Mucosa of descending colon (tissue), 3 donors: ENCODE data around the gene IRF1. TPM values are rescaled to one million over a fixed set of nuclear protein-coding genes. Genes with fewer than 3 reads are reported as not detected.

ENCODE experiments used
- ATAC-seq: fragments of 200-7000 bp; cut with Tn5 transposase; one replicate; pipeline ENCODE4 v1.9.1; 2020; ENCODE audit warnings: mild to moderate bottlenecking, moderate library complexity
- DNase-seq, 3 donors: peaks; one replicate each; pipeline ENCODE4 v3.0.0-alpha.2; 2020
- H3K36me3 ChIP-seq: fragments of 200-600 bp; one replicate; pipeline ENCODE4 v1.8.0; 2021; ENCODE audit warnings: low read depth, mild to moderate bottlenecking
- H3K4me1 ChIP-seq: fragments of 200-600 bp; one replicate; pipeline ENCODE4 v1.8.0; 2021; ENCODE audit warnings: low read depth, mild to moderate bottlenecking
- H3K4me3 ChIP-seq: fragments of 200-600 bp; one replicate; pipeline ENCODE4 v1.8.0; 2021; ENCODE audit warnings: mild to moderate bottlenecking
- H3K9me3 ChIP-seq: fragments of 200-600 bp; one replicate; pipeline ENCODE4 v1.8.0; 2021; ENCODE audit warnings: mild to moderate bottlenecking
- intact Hi-C, 2 donors: fragments of 100-400 bp; cut with DNase I in 1 of 2; cut with micrococcal nuclease in 1 of 2; formaldehyde crosslinking; loops; one replicate each; pipeline versions ENCODE4 v1.11.0 to v1.11.1; 2022; cut with DNase I, micrococcal nuclease
- total RNA-seq, 3 donors: library from RNA; stranded (reverse); fragmentation: NEBNext Ultra II Directional in 2 of 3; extraction: Animal tissue kit (Norgen Biotek cat#: 25700) in 2 of 3; gene quantifications; one replicate each; pipeline versions ENCODE4 v1.2.1 to v1.2.4, GENCODE V29; 2021 to 2023
- TF ChIP-seq, protein P1 (sequence below): fragments of 200-600 bp; IDR thresholded peaks from one replicate; pipeline ENCODE4 v1.8.0; 2022; ENCODE audit warnings: antibody characterized with exemption, mild to moderate bottlenecking
- donor health status: DM: no; HTN: no; CAD: no; lungs with moderate emphysema.
- donor health status: DM: no; HTN: no; CAD: no.
- donor health status: DM: no; HTN: yes; CAD: no.

The IRF1 gene
- total RNA-seq, 3 donors from 2014 or later, result 89.4 to 172 (median 143) TPM

DNA sequence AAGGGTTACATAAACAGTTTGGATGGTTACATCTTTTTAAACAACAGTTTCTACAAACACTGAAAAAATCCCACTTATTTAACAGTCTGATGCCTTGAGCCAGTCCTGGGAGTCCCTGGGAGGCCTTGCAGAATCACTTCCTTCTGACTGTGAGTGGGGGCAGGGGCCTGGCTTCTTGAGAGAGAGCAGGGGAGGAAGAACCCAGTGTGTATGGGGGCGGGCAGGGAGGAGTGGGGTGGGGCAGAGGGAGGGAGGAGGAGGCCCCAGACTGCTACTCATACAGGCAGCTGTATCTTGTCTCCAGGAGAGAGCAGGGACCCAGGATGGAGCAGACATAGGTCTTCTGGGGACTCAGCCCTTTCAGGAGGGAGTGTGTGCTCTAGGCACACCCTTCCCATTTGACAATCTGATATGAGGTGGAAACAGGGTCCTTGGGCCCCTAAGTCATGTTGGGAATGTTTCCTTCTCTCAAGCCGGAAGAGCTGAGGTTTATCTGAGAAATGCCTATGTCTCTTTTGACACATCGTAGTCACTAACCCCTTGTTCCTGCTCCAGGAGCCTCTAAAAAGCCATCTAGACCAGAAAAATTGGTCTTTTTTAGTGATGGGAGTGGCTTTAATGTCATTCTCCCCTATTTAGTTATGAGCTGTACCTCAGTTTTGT lies 52.8 kb downstream of the IRF1 start:
- ATAC-seq, result peak; percentile 69

DNA sequence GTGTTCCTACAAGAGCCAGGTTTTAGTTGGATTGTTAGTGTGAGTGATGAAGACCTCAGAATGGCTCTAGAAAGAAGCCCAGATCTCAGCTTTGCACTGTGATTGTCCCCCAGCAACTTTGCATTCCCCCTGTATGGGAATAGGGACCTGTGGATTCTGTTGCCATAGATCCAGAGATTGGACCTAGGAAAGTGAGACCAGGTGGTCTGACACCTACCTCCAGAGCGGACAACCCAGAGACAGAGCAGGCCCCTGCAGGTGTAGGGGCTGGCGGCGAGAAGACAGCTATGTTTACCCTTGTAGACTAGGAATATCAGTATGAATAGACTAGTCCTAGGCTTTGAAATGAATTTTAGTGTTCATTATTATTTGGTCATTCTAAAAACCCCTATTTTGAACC lies 53.6 kb downstream of the IRF1 start:
- TF ChIP-seq, protein P1, sequence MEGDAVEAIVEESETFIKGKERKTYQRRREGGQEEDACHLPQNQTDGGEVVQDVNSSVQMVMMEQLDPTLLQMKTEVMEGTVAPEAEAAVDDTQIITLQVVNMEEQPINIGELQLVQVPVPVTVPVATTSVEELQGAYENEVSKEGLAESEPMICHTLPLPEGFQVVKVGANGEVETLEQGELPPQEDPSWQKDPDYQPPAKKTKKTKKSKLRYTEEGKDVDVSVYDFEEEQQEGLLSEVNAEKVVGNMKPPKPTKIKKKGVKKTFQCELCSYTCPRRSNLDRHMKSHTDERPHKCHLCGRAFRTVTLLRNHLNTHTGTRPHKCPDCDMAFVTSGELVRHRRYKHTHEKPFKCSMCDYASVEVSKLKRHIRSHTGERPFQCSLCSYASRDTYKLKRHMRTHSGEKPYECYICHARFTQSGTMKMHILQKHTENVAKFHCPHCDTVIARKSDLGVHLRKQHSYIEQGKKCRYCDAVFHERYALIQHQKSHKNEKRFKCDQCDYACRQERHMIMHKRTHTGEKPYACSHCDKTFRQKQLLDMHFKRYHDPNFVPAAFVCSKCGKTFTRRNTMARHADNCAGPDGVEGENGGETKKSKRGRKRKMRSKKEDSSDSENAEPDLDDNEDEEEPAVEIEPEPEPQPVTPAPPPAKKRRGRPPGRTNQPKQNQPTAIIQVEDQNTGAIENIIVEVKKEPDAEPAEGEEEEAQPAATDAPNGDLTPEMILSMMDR, result no peak
- Histone ChIP-seq H3K9me3 (no peaks in the 10 kb centered on the region), H3K4me3 (no peak overlapping the region), H3K4me1 (peaks cover 61% of the 10 kb centered on the region), H3K36me3 (no peaks in the 10 kb centered on the region)
- intact Hi-C loops, result no loop called here
- no peak for DNase-seq
- ATAC-seq, result no peak

More for the DNA sequence above, 52.8 kb downstream of the IRF1 start:
- DNase-seq, result peak; percentile 72 to 90 (median 75)
- TF ChIP-seq, protein P1, result no peak
- Histone ChIP-seq H3K36me3 (no peaks in the 10 kb centered on the region), H3K9me3 (no peaks in the 10 kb centered on the region), H3K4me3 (no peak overlapping the region), H3K4me1 (peaks cover 53% of the 10 kb centered on the region)
- intact Hi-C loops, result no loop called here

DNA sequence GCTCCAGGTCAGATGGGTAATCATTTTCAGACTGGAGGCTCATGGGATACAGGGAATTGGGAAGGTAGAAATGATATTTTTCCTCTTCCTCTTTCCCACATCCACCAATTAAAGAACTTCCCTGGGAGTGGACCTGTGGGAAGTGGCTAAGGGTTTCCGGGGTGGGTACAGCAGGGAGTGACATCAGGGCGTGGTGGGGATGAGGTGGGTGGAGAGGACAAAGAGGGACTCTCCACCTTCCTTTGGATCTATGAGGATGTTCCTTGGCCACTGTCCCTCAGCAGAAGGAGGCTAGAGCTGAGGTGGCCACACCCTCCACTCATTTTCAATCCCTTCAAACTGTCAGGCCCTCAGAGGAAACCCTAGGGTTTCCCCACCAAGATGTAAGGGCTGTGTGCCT lies 54.7 kb downstream of the IRF1 start:
- Histone ChIP-seq H3K4me3 (no peak overlapping the region), H3K4me1 (peaks cover 68% of the 10 kb centered on the region), H3K36me3 (no peaks in the 10 kb centered on the region), H3K9me3 (no peaks in the 10 kb centered on the region)
- DNase-seq (peak in 1 of 3 donors; percentile 58), ATAC-seq (peak; percentile 54)
- intact Hi-C loops, result no loop called here
- TF ChIP-seq, protein P1, result no peak

DNA sequence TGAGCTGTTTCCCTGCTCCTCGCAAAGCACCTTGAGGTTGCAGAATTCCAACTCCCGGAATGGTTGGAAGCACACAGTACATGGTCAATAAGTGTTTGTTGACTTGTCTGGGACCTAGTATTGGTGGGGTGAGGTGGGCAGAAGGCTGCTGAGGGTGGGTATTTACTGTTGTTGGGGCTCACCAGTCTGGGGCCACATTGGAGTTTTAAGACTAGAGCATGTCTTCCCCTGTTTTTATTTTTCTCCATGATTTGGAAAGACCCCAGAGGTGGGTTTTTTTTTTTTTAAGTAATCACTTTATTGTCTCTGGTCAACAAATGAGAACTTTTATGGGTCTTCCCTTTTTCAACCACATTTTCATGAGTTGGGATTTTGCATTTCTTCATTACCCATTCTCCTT lies 55.1 kb downstream of the IRF1 start:
- Histone ChIP-seq H3K4me1 (peaks cover 68% of the 10 kb centered on the region), H3K36me3 (no peaks in the 10 kb centered on the region)
- TF ChIP-seq, protein P1, result no peak

DNA sequence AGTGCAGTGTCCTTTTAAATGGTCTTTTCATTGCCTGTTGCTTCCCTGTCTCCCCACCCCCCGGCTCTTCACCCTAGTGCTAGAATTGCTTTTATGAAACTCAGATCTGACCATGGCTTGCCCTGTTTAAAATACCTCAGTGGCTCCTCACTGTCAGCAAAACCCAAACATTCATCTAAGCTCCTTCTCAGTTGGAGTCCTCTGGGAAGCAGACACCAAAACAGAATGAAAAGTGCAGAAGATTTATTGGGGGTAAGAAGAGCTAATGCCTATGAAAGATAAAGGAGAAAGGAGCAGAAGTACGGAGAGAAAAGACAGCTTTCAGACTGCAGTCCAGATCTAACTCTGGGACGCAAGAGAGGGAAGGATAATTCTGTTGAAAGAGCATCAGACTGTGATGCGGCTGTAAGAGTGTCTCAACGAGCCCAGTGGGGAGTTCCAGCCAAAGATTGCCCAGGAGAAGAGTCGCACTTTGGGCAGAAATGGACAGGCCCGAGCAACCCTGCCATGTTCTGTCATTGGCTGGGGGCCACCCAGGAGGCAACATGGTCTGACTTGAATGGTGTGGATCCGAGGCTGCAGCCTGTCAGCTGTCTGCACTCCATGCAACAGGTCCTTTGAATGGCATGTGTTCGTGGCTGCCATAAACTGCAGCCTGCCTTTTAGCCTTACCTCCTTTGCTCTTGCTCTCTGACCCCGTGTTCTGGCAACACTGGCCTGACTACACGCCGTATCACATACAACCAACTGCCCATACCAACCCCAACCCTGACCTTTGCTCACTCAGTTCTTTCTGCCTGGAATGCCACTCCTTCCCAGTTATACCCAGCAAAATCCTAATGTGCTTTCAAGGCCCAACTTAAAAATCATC lies 55.9 kb downstream of the IRF1 start:
- intact Hi-C loops, result no loop called here
- H3K36me3 ChIP-seq, result no peaks in the 10 kb centered on the region
- no peak overlapping the region for H3K4me3 ChIP-seq
- ATAC-seq (peak; percentile 81), DNase-seq (peak in 1 of 3 donors; percentile 47)
- TF ChIP-seq, protein P1, result no peak
- peaks cover 73% of the 10 kb centered on the region for H3K4me1 ChIP-seq
- H3K9me3 ChIP-seq, result no peaks in the 10 kb centered on the region

More for the DNA sequence above, 55.1 kb downstream of the IRF1 start:
- intact Hi-C loops, result no loop called here
- ATAC-seq (peak; percentile 13), DNase-seq (no peak)
- H3K9me3 ChIP-seq, result no peaks in the 10 kb centered on the region
- H3K4me3 ChIP-seq, result no peak overlapping the region
